H9 (cell line): ENCODE data around the gene NCOR1. TPM values are rescaled to one million over a fixed set of nuclear protein-coding genes. Genes with fewer than 3 reads are reported as not detected.

Experiments
- DNase-seq: peaks from one replicate; pipeline ENCODE4 v3.0.0-alpha.2; 2017
- H2AFZ ChIP-seq: one replicate; pipeline ENCODE4 v1.6.1; 2013; ENCODE audit warnings: mild to moderate bottlenecking, low read length, control low read depth, moderate library complexity
- H2AK5ac ChIP-seq: 2 replicates; pipeline ENCODE4 v1.6.1; 2013; ENCODE audit warnings: low read length, control low read depth, mixed read lengths; ENCODE audit not compliant: insufficient read length
- H2BK120ac ChIP-seq: one replicate; pipeline ENCODE4 v1.6.1; 2013; ENCODE audit warnings: low read depth, mild to moderate bottlenecking, low read length, control low read depth, inconsistent platforms; ENCODE audit not compliant: poor library complexity, severe bottlenecking
- H2BK12ac ChIP-seq: 2 replicates; pipeline ENCODE4 v1.6.1; 2013; ENCODE audit warnings: low read length, control low read depth, mixed read lengths, low read depth; ENCODE audit not compliant: insufficient read length
- H2BK15ac ChIP-seq: 2 replicates; pipeline ENCODE4 v1.6.1; 2013; ENCODE audit warnings: low read depth, low read length, control low read depth
- H2BK20ac ChIP-seq: one replicate; pipeline ENCODE4 v1.6.1; 2013; ENCODE audit warnings: low read depth, mild to moderate bottlenecking, low read length, control low read depth, inconsistent platforms; ENCODE audit not compliant: poor library complexity, severe bottlenecking
- H2BK5ac ChIP-seq: 2 replicates; pipeline ENCODE4 v1.6.1; 2013; ENCODE audit warnings: low read length, control low read depth, mixed read lengths; ENCODE audit not compliant: insufficient read length
- H3K14ac ChIP-seq: 2 replicates; pipeline ENCODE4 v1.6.1; 2013; ENCODE audit warnings: low read length, control low read depth; ENCODE audit not compliant: insufficient read depth
- H3K18ac ChIP-seq: 2 replicates; pipeline ENCODE4 v1.6.1; 2013; ENCODE audit warnings: low read depth, mild to moderate bottlenecking, mixed read lengths, low read length, control low read depth; ENCODE audit not compliant: insufficient read length
- H3K23ac ChIP-seq: 2 replicates; pipeline ENCODE4 v1.6.1; 2013; ENCODE audit warnings: low read length, control low read depth, mixed read lengths, low read depth; ENCODE audit not compliant: insufficient read length
- H3K23me2 ChIP-seq: 2 replicates; pipeline ENCODE4 v1.6.1; 2013; ENCODE audit warnings: low read depth, mild to moderate bottlenecking, mixed read lengths, low read length, control low read depth; ENCODE audit not compliant: insufficient read length, poor library complexity, severe bottlenecking
- H3K27ac ChIP-seq: 2 replicates; pipeline ENCODE4 v1.5.1; 2013; ENCODE audit warnings: low read length, control low read depth, mixed read lengths, low read depth; ENCODE audit not compliant: insufficient read length
- H3K27me3 ChIP-seq: 2 replicates; pipeline ENCODE4 v1.6.1; 2013; ENCODE audit warnings: low read length, control low read depth, inconsistent platforms; ENCODE audit not compliant: insufficient read depth
- H3K4ac ChIP-seq: 2 replicates; pipeline ENCODE4 v1.6.1; 2013; ENCODE audit warnings: low read depth, mild to moderate bottlenecking, control low read depth, inconsistent platforms, low read length, moderate library complexity
- H3K4me1 ChIP-seq: 2 replicates; pipeline ENCODE4 v1.6.1; 2013; ENCODE audit warnings: low read length, control low read depth, inconsistent platforms; ENCODE audit not compliant: insufficient read depth
- H3K4me2 ChIP-seq: 2 replicates; pipeline ENCODE4 v1.6.1; 2013; ENCODE audit warnings: low read length, control low read depth, mixed read lengths; ENCODE audit not compliant: insufficient read length, insufficient read depth
- H3K56ac ChIP-seq: 2 replicates; pipeline ENCODE4 v1.6.1; 2013; ENCODE audit warnings: low read depth, mild to moderate bottlenecking, mixed read lengths, low read length, control low read depth; ENCODE audit not compliant: insufficient read length
- H3K79me1 ChIP-seq: 2 replicates; pipeline ENCODE4 v1.6.1; 2013; ENCODE audit warnings: low read depth, mild to moderate bottlenecking, moderate library complexity, low read length, control low read depth, inconsistent platforms; ENCODE audit not compliant: insufficient read depth, poor library complexity, severe bottlenecking
- H3K79me2 ChIP-seq: 2 replicates; pipeline ENCODE4 v1.6.1; 2013; ENCODE audit warnings: low read length, control low read depth, inconsistent platforms; ENCODE audit not compliant: insufficient read depth
- H3K9ac ChIP-seq: 2 replicates; pipeline ENCODE4 v1.6.1; 2013; ENCODE audit warnings: low read length, control low read depth, mixed read lengths; ENCODE audit not compliant: insufficient read length; ENCODE audit errors: extremely low read depth
- H3K9me3 ChIP-seq: one replicate; pipeline ENCODE4 v1.6.1; 2013; ENCODE audit warnings: low read depth, low read length, inconsistent platforms; ENCODE audit not compliant: control insufficient read depth
- H3T11ph ChIP-seq: one replicate; pipeline ENCODE4 v1.6.1; 2013; ENCODE audit warnings: mild to moderate bottlenecking, low read length, control low read depth, inconsistent platforms
- H4K20me1 ChIP-seq: one replicate; pipeline ENCODE4 v1.6.1; 2013; ENCODE audit not compliant: control insufficient read depth, insufficient read length, insufficient read depth
- H4K5ac ChIP-seq: 2 replicates; pipeline ENCODE4 v1.6.1; 2013; ENCODE audit warnings: low read depth, mild to moderate bottlenecking, mixed read lengths, low read length, control low read depth; ENCODE audit not compliant: insufficient read length
- H4K8ac ChIP-seq: replicated peaks from 2 replicates; pipeline ENCODE4 v1.6.1; 2013; ENCODE audit warnings: low read length, control low read depth, mixed read lengths, low read depth; ENCODE audit not compliant: insufficient read length
- H4K91ac ChIP-seq: 2 replicates; pipeline ENCODE4 v1.6.1; 2013; ENCODE audit warnings: low read depth, mild to moderate bottlenecking, moderate library complexity, mixed read lengths, low read length, control low read depth; ENCODE audit not compliant: insufficient read length
- H3K27ac Mint-ChIP-seq, 3 experiments: 2 replicates in 2 of 3; 3 replicates in 1 of 3; pipeline ENCODE4 v1.8.0; 2020 to 2021; ENCODE audit warnings: mixed read lengths in 3 of 3, mild to moderate bottlenecking in 1 of 3, moderate library complexity in 1 of 3
- H3K27me3 Mint-ChIP-seq: 2 replicates; pipeline ENCODE4 v1.8.0; 2021; ENCODE audit warnings: low read depth, mild to moderate bottlenecking, moderate library complexity, mixed read lengths
- H3K36me3 Mint-ChIP-seq, 3 experiments: 2 replicates in 2 of 3; 3 replicates in 1 of 3; pipeline ENCODE4 v1.8.0; 2020 to 2021; ENCODE audit warnings: low read depth in 3 of 3, mixed read lengths in 3 of 3; ENCODE audit not compliant: insufficient read depth in 1 of 3
- H3K4me1 Mint-ChIP-seq, 2 experiments: 2 replicates each; pipeline ENCODE4 v1.8.0; 2020; ENCODE audit warnings: mixed read lengths in 2 of 2
- H3K4me3 Mint-ChIP-seq, 2 experiments: 2 replicates in 1 of 2; 3 replicates in 1 of 2; pipeline ENCODE4 v1.8.0; 2020 to 2021; ENCODE audit warnings: mild to moderate bottlenecking in 2 of 2, mixed read lengths in 2 of 2, moderate library complexity in 1 of 2
- H3K9me3 Mint-ChIP-seq, 2 experiments: 2 replicates in 1 of 2; 3 replicates in 1 of 2; pipeline ENCODE4 v1.8.0; 2020; ENCODE audit warnings: mild to moderate bottlenecking in 2 of 2, mixed read lengths in 2 of 2, moderate library complexity in 1 of 2
- CTCF ChIP-seq: fragments of 200-600 bp; sonication (generic); conservative IDR thresholded peaks from 3 replicates; pipeline ENCODE4 v1.8.0; 2021; ENCODE audit warnings: antibody characterized with exemption, mild to moderate bottlenecking
- WGBS: extraction: QIAGEN DNeasy Blood & Tissue Kit; methylation state at CpG from one replicate; pipeline ENCODE4 v1.1.7; 2013; ENCODE audit warnings: missing lambda C conversion rate, low lambda C conversion rate, mixed read lengths; ENCODE audit not compliant: insufficient read length; ENCODE audit errors: extremely low coverage; 5-methylcytosine and 5-hydroxymethylcytosine counted together
- total RNA-seq: library from RNA; stranded (reverse); gene quantifications from 2 replicates; pipeline ENCODE4 v1.2.1, GENCODE V29; 2021

NCOR1 gene
- total RNA-seq, 1 experiment from 2014 or later: 119 TPM

GRCh38 chr17:16261049-16261448 is 45.7 kb upstream of the NCOR1 start:
- H2BK120ac ChIP-seq: no peak overlapping the region
- H4K20me1 ChIP-seq: no peaks in the 10 kb centered on the region
- WGBS: no CpG with 5 or more reads among the region's 3 CpGs
- H3K18ac ChIP-seq: no peak overlapping the region
- H2AK5ac ChIP-seq: no peak overlapping the region
- no peaks in the 10 kb centered on the region; a peak in 1 of 4 replicates for H3K4me1 Mint-ChIP-seq
- no peak for DNase-seq
- no peak overlapping the region for H3K23ac ChIP-seq
- H4K8ac ChIP-seq: no peak overlapping the region
- H3K4me3 Mint-ChIP-seq: no peak overlapping the region
- no peaks in the 10 kb centered on the region for H3K23me2 ChIP-seq
- H3K4ac ChIP-seq: no peak overlapping the region
- H3K9me3 Mint-ChIP-seq: no peaks in the 10 kb centered on the region; a peak in 2 of 5 replicates
- H3K79me1 ChIP-seq: no peaks in the 10 kb centered on the region
- no peak overlapping the region for H3K56ac ChIP-seq
- H3K27ac Mint-ChIP-seq: no peak overlapping the region
- H2BK20ac ChIP-seq: no peak overlapping the region
- H4K91ac ChIP-seq: no peak overlapping the region
- H3K4me1 ChIP-seq: no peaks in the 10 kb centered on the region
- H4K5ac ChIP-seq: no peak overlapping the region
- no peak overlapping the region for H3T11ph ChIP-seq
- H3K27me3 ChIP-seq: no peaks in the 10 kb centered on the region
- H3K4me2 ChIP-seq: no peak overlapping the region
- no peak overlapping the region for H2AFZ ChIP-seq
- no peaks in the 10 kb centered on the region for H3K79me2 ChIP-seq
- peaks cover 0 to 2% (median 0%) of the 10 kb centered on the region in 3 experiments; a peak in 2 of 7 replicates for H3K36me3 Mint-ChIP-seq
- no peak for TF ChIP-seq CTCF
- no peak overlapping the region for H3K27ac ChIP-seq
- H2BK5ac ChIP-seq: no peak overlapping the region
- H2BK12ac ChIP-seq: no peak overlapping the region
- no peaks in the 10 kb centered on the region for H3K27me3 Mint-ChIP-seq
- H3K14ac ChIP-seq: no peak overlapping the region
- no peak overlapping the region for H2BK15ac ChIP-seq
- no peaks in the 10 kb centered on the region for H3K9me3 ChIP-seq
- H3K9ac ChIP-seq: no peak overlapping the region
